ENCODE measurements around the gene SELENOM.
"Not testable (repeated sequence)": the region's sequence is repeated elsewhere in the genome, so short reads cannot be mapped to it uniquely, and the experiment has no call there.

SELENOM gene

GRCh38 chr22:31098632-31099110 is 8.7 kb downstream of the SELENOM start:
- no peak for TF ChIP-seq CTCF (IDR thresholded peaks at IDR 0.05)
- H3K9ac ChIP-seq: no peak overlapping the region

GRCh38 chr22:31097941-31098631 is 9.3 kb downstream of the SELENOM start:
- TF ChIP-seq CTCF (IDR thresholded peaks at IDR 0.05): no peak
- Histone ChIP-seq H3K4me2 (ENCODE audit: low read length) (no peak overlapping the region), H3K4me1 (peaks cover 6% of the 10 kb centered on the region), H3K27ac (no peak overlapping the region), H3K79me2 (no peaks in the 10 kb centered on the region), H2AFZ (no peak overlapping the region), H3K9ac (no peak overlapping the region), H3K9me3 (ENCODE audit: control insufficient read depth, low read length) (no peaks in the 10 kb centered on the region), H3K4me3 (ENCODE audit: low read depth, low read length) (no peak overlapping the region), H3K27me3 (ENCODE audit: control insufficient read depth, insufficient read depth, low read length) (no peaks in the 10 kb centered on the region), H3K36me3 (ENCODE audit: control insufficient read depth, insufficient read depth, low read length) (no peaks in the 10 kb centered on the region)

More at GRCh38 chr22:31098632-31099110, 8.7 kb downstream of the SELENOM start:
- no peak overlapping the region for H3K4me2 ChIP-seq (ENCODE audit: low read length)
- H3K79me2 ChIP-seq: no peaks in the 10 kb centered on the region
- no peak overlapping the region for H3K27ac ChIP-seq
- no peak overlapping the region for H2AFZ ChIP-seq
- H3K4me3 ChIP-seq (ENCODE audit: low read depth, low read length): no peak overlapping the region
- H3K4me1 ChIP-seq: peaks cover 6% of the 10 kb centered on the region
- no peaks in the 10 kb centered on the region for H3K36me3 ChIP-seq (ENCODE audit: control insufficient read depth, insufficient read depth, low read length)
- H3K9me3 ChIP-seq (ENCODE audit: control insufficient read depth, low read length): no peaks in the 10 kb centered on the region
- H3K27me3 ChIP-seq (ENCODE audit: control insufficient read depth, insufficient read depth, low read length): no peaks in the 10 kb centered on the region

GRCh38 chr22:31097539-31097938 is 9.8 kb downstream of the SELENOM start:
- not testable (repeated sequence) for H3K36me3 ChIP-seq (ENCODE audit: control insufficient read depth, insufficient read depth, low read length); H3K4me2 ChIP-seq (ENCODE audit: low read length); H2AFZ ChIP-seq; H3K9ac ChIP-seq; H3K79me2 ChIP-seq; H3K9me3 ChIP-seq (ENCODE audit: control insufficient read depth, low read length); H3K27me3 ChIP-seq (ENCODE audit: control insufficient read depth, insufficient read depth, low read length); H3K27ac ChIP-seq; H3K4me3 ChIP-seq (ENCODE audit: low read depth, low read length); H3K4me1 ChIP-seq

GRCh38 chr22:31096657-31097279 is 10.6 kb downstream of the SELENOM start:
- H3K9ac ChIP-seq: no peak overlapping the region
- no peaks in the 10 kb centered on the region for H3K36me3 ChIP-seq (ENCODE audit: control insufficient read depth, insufficient read depth, low read length)

More at GRCh38 chr22:31096657-31097279, 10.6 kb downstream of the SELENOM start:
- no peak overlapping the region for H3K27ac ChIP-seq
- TF ChIP-seq CTCF (IDR thresholded peaks at IDR 0.05): no peak
- no peaks in the 10 kb centered on the region for H3K27me3 ChIP-seq (ENCODE audit: control insufficient read depth, insufficient read depth, low read length)
- H3K4me3 ChIP-seq (ENCODE audit: low read depth, low read length): no peak overlapping the region
- H3K9me3 ChIP-seq (ENCODE audit: control insufficient read depth, low read length): no peaks in the 10 kb centered on the region
- no peak overlapping the region for H2AFZ ChIP-seq
- peaks cover under 1% of the 10 kb centered on the region for H3K4me1 ChIP-seq
- no peaks in the 10 kb centered on the region for H3K79me2 ChIP-seq
- H3K4me2 ChIP-seq (ENCODE audit: low read length): no peak overlapping the region

Data from parathyroid adenoma (tissue), 2 donors.